ENCODE results near the gene RPLP1. TPM values are rescaled to one million over a fixed set of nuclear protein-coding genes. Genes with fewer than 3 reads are reported as not detected.

Gene RPLP1
- polyA plus RNA-seq, 1 of the 3 experiments (the other 2 are of a cell fraction): 1,792 TPM

DNA sequence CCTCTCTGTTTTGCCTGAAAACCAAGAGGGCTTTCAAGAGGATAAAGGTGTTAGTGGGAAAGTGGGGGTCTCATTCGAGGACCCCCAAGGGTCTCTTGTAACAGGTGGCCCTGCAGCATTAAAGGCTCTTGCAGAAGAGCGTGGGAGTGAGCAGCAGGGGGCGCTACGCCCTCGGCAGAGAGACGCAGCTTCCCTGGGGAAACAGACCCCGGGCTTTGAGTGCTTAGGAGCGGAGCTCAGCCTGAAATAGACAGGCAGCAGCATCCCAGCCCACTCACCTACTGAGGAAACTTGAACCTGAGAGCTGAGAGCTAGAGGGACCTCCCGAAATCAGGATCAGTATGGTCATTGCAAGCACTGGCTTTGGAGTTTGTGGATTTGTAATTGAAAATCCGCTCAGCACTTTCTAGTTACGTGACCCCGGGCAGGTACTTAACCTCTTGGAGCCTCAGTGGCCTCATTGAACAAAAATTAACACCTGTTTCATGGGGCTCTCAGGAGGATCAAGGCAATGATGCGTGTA is 25.7 kb downstream of the RPLP1 start:
- Histone ChIP-seq H3K27ac (ENCODE audit: low read depth in 2 of 2, low read length in 1 of 2) (no peak overlapping the region), H3K9ac (no peak overlapping the region), H3K4me3 (ENCODE audit: low read depth in 2 of 2, low read length in 1 of 2) (no peak overlapping the region; a peak in 1 of 4 replicates), H2AFZ (ENCODE audit: low read depth) (no peak overlapping the region), H4K20me1 (ENCODE audit: insufficient read depth) (no peaks in the 10 kb centered on the region), H3K36me3 (replicated peaks in 1 of 2; ENCODE audit: control insufficient read depth in 1 of 2, insufficient read depth in 2 of 2, low read length in 1 of 2) (no peaks in the 10 kb centered on the region), H3K4me2 (no peak overlapping the region), H3K9me2 (no peaks in the 10 kb centered on the region), H3K9me3 (no peaks in the 10 kb centered on the region), H3K27me3 (ENCODE audit: insufficient read depth) (peaks cover 4% of the 10 kb centered on the region; the same call in 1 of the 2 replicates), H3K79me2 (ENCODE audit: insufficient read depth) (no peaks in the 10 kb centered on the region), H3F3A (replicated peaks; ENCODE audit: insufficient read depth) (peaks cover 9% of the 10 kb centered on the region), H3K4me1 (ENCODE audit: control insufficient read depth in 1 of 2, insufficient read depth in 2 of 2, low read depth in 1 of 2, low read length in 1 of 2) (peaks cover 8 to 10% of the 10 kb centered on the region in 2 experiments; a peak in 2 of 4 replicates)
- peak; percentile 82 for DNase-seq
- 43% methylated on average over 9 of the region's 13 CpGs for WGBS (ENCODE audit: low lambda C conversion rate)
- TF ChIP-seq RAD21 (IDR thresholded peaks at IDR 0.05; ENCODE audit: low read length): peak; percentile 92
- TF ChIP-seq SMC3 (IDR thresholded peaks at IDR 0.05; ENCODE audit: low read depth, low read length): peak; percentile 68
- TF ChIP-seq, protein P1, sequence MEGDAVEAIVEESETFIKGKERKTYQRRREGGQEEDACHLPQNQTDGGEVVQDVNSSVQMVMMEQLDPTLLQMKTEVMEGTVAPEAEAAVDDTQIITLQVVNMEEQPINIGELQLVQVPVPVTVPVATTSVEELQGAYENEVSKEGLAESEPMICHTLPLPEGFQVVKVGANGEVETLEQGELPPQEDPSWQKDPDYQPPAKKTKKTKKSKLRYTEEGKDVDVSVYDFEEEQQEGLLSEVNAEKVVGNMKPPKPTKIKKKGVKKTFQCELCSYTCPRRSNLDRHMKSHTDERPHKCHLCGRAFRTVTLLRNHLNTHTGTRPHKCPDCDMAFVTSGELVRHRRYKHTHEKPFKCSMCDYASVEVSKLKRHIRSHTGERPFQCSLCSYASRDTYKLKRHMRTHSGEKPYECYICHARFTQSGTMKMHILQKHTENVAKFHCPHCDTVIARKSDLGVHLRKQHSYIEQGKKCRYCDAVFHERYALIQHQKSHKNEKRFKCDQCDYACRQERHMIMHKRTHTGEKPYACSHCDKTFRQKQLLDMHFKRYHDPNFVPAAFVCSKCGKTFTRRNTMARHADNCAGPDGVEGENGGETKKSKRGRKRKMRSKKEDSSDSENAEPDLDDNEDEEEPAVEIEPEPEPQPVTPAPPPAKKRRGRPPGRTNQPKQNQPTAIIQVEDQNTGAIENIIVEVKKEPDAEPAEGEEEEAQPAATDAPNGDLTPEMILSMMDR (IDR thresholded peaks at IDR 0.05): peak; percentile 94
- TF ChIP-seq GABPA (IDR thresholded peaks at IDR 0.05; ENCODE audit: low read depth): no peak
- ChIA-PET POLR2A (interaction anchor here (0.6 to 1.0 kb wide), 2 partner anchors 167 to 621 kb away, joined by 3 to 4 read pairs; no protein-coding TSS in a partner anchor), CTCF (interaction anchor here (0.6 to 7.0 kb wide), 64 partner anchors 8 to 1963 kb away, joined by 3 to 81 read pairs (median 4); partner anchors contain the start of gene TLE3)

DNA sequence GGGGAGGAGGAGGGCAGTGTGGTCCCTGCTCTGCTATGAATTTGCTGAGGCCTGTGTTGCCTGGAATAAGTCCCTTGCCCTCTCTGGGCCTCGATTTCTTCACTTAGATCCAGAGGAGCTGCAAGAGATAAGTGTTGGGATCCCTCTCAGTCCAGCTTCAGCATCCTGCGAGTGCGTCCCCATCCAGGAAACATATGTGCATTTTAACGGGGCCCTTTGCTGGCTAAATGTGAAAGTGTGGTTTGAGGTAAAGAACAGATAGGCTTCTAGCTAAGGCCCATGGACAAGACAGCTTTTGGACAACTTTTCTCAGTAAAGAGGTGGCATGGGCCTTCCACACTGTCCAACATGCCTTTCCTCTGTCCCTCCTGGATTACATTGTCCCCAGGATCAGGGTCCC is 26.5 kb downstream of the RPLP1 start:
- no peaks in the 10 kb centered on the region for H3K79me2 ChIP-seq (ENCODE audit: insufficient read depth)
- CTCF ChIA-PET: interaction anchor here (0.6 to 7.0 kb wide), 18 partner anchors 11 to 1962 kb away, joined by 3 to 81 read pairs (median 4); partner anchors contain the start of gene TLE3
- no peaks in the 10 kb centered on the region for H3K9me2 ChIP-seq
- H3K27me3 ChIP-seq (ENCODE audit: insufficient read depth): peaks cover 11% of the 10 kb centered on the region; the same call in 1 of the 2 replicates
- WGBS (ENCODE audit: low lambda C conversion rate): 69% methylated on average over 4 of the region's 4 CpGs
- POLR2A ChIA-PET: no interaction called here
- no peak overlapping the region for H3K27ac ChIP-seq (ENCODE audit: low read depth in 2 of 2, low read length in 1 of 2)
- no peaks in the 10 kb centered on the region for H4K20me1 ChIP-seq (ENCODE audit: insufficient read depth)
- no peak overlapping the region for H3K9ac ChIP-seq
- H3K4me3 ChIP-seq (ENCODE audit: low read depth in 2 of 2, low read length in 1 of 2): no peak overlapping the region
- H2AFZ ChIP-seq (ENCODE audit: low read depth): no peak overlapping the region
- H3F3A ChIP-seq (replicated peaks; ENCODE audit: insufficient read depth): peaks cover 9% of the 10 kb centered on the region
- no peak overlapping the region for H3K4me2 ChIP-seq
- H3K4me1 ChIP-seq (ENCODE audit: control insufficient read depth in 1 of 2, insufficient read depth in 2 of 2, low read depth in 1 of 2, low read length in 1 of 2): peaks cover 6 to 17% of the 10 kb centered on the region in 2 experiments; a peak in 2 of 4 replicates
- no peak for DNase-seq
- no peaks in the 10 kb centered on the region for H3K36me3 ChIP-seq (replicated peaks in 1 of 2; ENCODE audit: control insufficient read depth in 1 of 2, insufficient read depth in 2 of 2, low read length in 1 of 2)
- no peaks in the 10 kb centered on the region for H3K9me3 ChIP-seq
- no peak for TF ChIP-seq TEAD4 (IDR thresholded peaks at IDR 0.05; ENCODE audit: borderline replicate concordance, insufficient read depth)
- no peak for TF ChIP-seq CHD2 (IDR thresholded peaks at IDR 0.05; ENCODE audit: low read length, partially characterized antibody)
- no peak for TF ChIP-seq SMC3 (IDR thresholded peaks at IDR 0.05; ENCODE audit: low read depth, low read length)
- TF ChIP-seq, protein P2, sequence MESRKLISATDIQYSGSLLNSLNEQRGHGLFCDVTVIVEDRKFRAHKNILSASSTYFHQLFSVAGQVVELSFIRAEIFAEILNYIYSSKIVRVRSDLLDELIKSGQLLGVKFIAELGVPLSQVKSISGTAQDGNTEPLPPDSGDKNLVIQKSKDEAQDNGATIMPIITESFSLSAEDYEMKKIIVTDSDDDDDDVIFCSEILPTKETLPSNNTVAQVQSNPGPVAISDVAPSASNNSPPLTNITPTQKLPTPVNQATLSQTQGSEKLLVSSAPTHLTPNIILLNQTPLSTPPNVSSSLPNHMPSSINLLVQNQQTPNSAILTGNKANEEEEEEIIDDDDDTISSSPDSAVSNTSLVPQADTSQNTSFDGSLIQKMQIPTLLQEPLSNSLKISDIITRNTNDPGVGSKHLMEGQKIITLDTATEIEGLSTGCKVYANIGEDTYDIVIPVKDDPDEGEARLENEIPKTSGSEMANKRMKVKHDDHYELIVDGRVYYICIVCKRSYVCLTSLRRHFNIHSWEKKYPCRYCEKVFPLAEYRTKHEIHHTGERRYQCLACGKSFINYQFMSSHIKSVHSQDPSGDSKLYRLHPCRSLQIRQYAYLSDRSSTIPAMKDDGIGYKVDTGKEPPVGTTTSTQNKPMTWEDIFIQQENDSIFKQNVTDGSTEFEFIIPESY (IDR thresholded peaks at IDR 0.05; ENCODE audit: borderline replicate concordance, low read depth): no peak
- TF ChIP-seq EP300 (IDR thresholded peaks at IDR 0.05; ENCODE audit: borderline replicate concordance in 1 of 2, low read depth in 1 of 2, low read length in 1 of 2): no peak
- TF ChIP-seq, protein P3, sequence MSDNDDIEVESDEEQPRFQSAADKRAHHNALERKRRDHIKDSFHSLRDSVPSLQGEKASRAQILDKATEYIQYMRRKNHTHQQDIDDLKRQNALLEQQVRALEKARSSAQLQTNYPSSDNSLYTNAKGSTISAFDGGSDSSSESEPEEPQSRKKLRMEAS (IDR thresholded peaks at IDR 0.05; ENCODE audit: low read depth): no peak
- TF ChIP-seq GABPA (IDR thresholded peaks at IDR 0.05; ENCODE audit: low read depth): no peak
- no peak for TF ChIP-seq EZH2phosphoT487 (IDR thresholded peaks at IDR 0.05; ENCODE audit: borderline replicate concordance, low read depth)
- TF ChIP-seq, protein P4, sequence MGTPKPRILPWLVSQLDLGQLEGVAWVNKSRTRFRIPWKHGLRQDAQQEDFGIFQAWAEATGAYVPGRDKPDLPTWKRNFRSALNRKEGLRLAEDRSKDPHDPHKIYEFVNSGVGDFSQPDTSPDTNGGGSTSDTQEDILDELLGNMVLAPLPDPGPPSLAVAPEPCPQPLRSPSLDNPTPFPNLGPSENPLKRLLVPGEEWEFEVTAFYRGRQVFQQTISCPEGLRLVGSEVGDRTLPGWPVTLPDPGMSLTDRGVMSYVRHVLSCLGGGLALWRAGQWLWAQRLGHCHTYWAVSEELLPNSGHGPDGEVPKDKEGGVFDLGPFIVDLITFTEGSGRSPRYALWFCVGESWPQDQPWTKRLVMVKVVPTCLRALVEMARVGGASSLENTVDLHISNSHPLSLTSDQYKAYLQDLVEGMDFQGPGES (IDR thresholded peaks at IDR 0.05; ENCODE audit: low read depth, low read length): no peak
- TF ChIP-seq, protein P5, sequence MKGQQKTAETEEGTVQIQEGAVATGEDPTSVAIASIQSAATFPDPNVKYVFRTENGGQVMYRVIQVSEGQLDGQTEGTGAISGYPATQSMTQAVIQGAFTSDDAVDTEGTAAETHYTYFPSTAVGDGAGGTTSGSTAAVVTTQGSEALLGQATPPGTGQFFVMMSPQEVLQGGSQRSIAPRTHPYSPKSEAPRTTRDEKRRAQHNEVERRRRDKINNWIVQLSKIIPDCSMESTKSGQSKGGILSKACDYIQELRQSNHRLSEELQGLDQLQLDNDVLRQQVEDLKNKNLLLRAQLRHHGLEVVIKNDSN (IDR thresholded peaks at IDR 0.05; ENCODE audit: borderline replicate concordance, low read depth): no peak
- TF ChIP-seq, protein P1 (IDR thresholded peaks at IDR 0.05): no peak
- TF ChIP-seq ELF1 (IDR thresholded peaks at IDR 0.05): no peak
- no peak for TF ChIP-seq GATA2 (CRISPR knock-in tag; IDR thresholded peaks at IDR 0.05)
- no peak for TF ChIP-seq MXI1 (IDR thresholded peaks at IDR 0.05; ENCODE audit: low read depth, low read length)
- no peak for TF ChIP-seq TCF12 (IDR thresholded peaks at IDR 0.05)
